RPMI7951 (cell line): ENCODE measurements around the gene CCL20. TPM values are rescaled to one million over a fixed set of nuclear protein-coding genes. Genes with fewer than 3 reads are reported as not detected.
"Not testable (repeated sequence)": the region's sequence is repeated elsewhere in the genome, so short reads cannot be mapped to it uniquely, and the experiment has no call there.

ENCODE experiments used
- DNase-seq: peaks from one replicate; pipeline ENCODE4 v3.0.0-alpha.2; 2012; ENCODE audit warnings: low read depth
- total RNA-seq: library from RNA; depleted of rRNA; stranded (reverse); fragments of >200 nt; shearing (Covaris generic); gene quantifications from 2 replicates; pipeline ENCODE4 v1.2.3, GENCODE V29; 2014

Gene CCL20
- total RNA-seq, 1 experiment from 2014 or later: 3.8 TPM

DNA sequence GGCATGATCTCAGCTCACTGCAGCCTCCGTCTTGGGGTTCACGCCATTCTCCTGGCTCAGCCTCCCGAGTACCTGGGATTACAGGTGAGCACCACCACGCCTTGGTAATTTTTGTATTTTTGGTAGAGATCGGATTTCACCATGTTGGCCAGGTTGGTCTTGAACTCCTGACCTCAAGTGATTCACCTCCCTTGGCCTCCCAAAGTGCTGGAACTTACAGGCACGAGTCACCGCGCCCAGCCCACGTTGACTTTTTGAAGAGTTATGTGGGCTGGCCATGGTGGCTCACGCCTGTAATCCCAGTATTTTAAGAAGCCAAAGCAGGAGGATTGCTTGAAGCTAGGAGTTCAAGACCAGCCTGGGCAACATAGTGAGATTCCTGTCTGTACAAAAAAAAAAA is 20.8 kb downstream of the CCL20 start:
- DNase-seq: peak; percentile 14

GRCh38 chr2:227834916-227835650 is 21.4 kb downstream of the CCL20 start:
- no peak for DNase-seq

GRCh38 chr2:227839339-227840129 is 25.9 kb downstream of the CCL20 start:
- DNase-seq: not testable (repeated sequence)

DNA sequence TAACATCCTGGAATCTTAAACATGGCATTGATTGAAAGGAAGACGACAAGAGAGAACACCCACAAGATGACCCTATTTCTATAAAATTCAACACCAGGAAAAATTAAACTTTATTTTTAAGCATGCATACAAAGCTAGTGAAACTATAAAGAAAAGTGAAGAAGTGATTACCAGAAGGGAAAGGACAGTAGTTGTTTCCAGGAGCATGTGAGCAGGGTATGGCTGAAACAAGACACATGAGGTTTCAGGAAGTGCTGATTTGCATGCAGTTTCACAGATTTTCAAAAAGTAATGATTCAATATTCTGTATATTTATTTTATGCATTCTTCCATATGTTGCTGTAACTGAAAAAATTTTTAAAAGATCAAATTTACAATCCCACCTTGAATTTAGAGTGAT is 33.2 kb downstream of the CCL20 start:
- no peak for DNase-seq

DNA sequence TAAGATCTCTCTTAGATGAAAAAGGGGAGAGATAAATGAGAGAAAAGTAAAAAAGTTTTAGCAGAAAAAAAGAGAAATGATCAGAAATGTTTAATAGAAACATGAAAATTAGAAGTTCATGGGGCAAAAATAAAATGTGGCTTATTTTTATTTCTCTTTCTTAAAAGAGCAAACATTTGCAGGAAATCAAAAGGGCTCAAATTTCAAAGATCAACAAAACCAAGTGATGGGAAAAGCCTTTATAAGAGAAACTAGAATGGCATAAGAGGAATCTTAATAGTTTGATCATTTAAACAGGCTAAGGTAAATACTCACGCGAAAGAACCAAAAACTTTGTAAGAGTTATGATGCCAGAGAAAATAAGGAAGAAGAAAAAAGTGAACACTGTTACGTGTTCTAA is 34.5 kb downstream of the CCL20 start:
- DNase-seq: no peak

DNA sequence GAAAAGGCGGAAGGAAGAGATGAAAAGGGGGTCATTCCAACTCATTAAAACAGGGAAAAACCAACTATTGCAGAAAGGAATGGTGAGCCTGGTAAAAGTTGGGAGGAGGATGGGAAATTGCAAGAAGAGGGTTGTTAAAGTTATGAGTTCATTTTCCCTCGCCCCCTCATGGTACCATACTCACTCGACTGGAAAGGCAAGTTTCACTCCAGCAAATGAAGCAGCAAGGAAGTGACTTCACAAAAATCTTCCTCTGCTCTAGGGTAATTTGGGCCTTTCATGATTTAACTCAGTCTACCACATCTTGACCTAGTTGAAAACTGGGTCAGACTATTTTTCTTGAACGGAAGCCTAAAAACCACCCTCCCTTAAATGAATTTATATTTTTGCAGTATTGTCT is 34.9 kb downstream of the CCL20 start:
- DNase-seq: no peak

DNA sequence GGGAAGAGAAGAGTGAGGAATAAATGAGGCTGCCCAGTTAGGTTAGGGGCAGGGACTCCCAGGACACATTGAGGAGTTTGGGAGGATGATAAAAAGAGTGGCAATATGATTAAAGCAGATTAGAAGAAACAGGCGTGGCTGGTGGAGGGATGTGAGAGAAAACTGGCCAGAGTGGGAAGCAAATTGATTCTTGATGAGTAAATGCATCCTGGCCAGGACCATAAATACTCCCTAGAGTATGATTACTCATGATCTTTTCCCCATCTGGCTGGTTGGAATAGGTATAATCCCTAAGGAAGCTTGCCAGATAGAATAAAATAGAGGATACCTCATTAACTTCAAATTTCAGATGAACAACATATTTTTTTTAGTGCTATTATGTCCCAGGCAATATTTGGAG is 36.3 kb downstream of the CCL20 start:
- DNase-seq: peak; percentile 43

DNA sequence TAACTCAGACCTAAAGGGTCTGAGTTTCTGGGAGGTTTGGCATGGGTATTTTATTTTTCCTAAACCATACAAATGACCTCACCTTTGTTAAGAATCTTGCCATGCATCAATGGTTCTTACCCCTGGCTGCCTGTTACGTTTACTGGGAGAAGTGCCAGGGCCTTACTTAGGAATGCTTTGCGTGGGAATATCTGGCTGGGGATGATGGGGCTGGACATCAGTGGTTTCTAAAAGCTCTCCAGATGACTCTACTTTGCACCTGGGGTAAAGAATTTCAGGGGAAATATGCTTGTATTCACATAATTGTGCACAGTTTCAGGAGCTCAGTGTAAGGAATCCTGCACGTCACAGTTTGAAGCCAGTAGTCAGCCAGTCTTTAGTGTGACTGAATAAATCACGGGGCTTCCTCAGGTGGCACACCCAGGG is 39.6 kb downstream of the CCL20 start:
- DNase-seq: peak; percentile 65

GRCh38 chr2:227853765-227854271 is 40.2 kb downstream of the CCL20 start:
- DNase-seq: no peak

DNA sequence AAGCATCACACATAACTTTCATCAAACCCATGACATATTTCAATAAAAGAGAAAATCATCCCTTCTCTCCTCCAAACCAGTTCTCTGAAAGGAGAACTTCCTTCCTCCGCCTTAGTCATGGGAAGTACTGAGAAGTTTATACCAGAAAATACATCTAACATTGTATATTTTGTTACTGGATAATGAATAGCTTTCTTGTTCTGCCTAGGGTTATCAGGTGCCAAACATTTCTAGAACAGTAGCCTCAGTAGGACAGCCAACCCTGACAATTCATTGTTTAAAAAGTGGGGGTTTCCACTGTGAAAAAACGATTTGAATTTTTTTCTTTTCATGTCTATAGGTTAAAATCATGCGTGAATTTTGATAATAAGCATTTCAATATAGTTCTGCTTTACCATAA is 41.8 kb downstream of the CCL20 start:
- DNase-seq: no peak

DNA sequence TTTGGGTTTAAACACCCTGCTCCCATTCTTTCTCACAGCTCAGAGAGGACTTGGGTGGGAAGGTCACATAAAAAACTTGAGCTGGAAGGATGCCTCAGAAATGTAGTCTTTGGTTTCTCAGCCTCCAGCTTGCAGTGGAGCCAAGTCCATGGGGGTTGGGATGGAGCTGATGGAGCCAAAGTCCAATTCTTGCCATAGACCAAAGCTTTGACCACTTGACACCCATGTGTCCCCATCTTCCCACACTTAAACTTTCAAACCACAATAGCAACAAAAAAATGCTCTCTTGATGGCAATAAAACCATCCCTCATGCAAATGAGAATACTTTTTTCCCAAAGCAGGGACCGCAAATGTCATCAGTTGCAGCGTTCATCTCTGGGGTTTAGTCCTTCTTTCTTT is 43.1 kb downstream of the CCL20 start:
- DNase-seq: no peak

DNA sequence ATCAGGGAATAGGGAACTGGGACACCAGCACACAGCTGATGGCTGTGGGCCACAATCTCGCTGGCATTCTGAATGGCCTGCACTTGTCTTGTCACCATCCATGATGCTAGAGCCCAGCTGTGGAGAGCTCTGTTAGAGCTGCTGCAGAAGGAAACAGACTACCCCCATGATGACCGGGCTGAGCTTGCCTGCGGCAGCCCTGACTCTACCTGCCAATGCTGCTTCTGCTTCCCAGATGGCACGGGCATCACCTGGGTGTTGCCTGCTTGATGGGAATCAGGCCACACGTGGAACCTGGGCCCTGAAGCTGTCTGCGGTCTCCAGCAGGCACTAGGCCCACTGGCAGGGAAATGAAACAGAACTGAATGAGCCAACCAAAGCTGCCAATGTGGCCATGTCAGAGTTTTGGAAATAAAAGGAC is 46.6 kb downstream of the CCL20 start:
- DNase-seq: no peak

DNA sequence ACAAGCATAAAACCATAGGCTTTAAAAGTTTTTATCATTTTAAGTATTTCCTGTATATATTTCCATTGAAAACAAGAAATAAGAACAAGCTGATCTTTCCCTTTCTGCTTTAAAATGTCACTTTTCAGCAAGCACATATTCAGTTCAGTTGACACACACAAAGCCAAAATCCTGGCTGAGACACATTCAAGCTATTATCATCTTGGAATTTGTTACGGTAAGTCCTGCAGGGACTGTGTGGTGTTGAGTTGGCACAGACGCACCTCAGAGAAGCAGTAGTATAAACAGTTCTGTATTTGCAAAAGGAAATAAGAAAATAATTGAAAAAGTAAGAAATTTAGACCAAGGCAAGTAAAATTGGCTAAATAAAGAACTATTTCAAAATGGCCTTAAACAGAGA is 47.4 kb downstream of the CCL20 start:
- no peak for DNase-seq

GRCh38 chr2:227862227-227862740 is 48.6 kb downstream of the CCL20 start:
- peak; percentile 45 for DNase-seq

DNA sequence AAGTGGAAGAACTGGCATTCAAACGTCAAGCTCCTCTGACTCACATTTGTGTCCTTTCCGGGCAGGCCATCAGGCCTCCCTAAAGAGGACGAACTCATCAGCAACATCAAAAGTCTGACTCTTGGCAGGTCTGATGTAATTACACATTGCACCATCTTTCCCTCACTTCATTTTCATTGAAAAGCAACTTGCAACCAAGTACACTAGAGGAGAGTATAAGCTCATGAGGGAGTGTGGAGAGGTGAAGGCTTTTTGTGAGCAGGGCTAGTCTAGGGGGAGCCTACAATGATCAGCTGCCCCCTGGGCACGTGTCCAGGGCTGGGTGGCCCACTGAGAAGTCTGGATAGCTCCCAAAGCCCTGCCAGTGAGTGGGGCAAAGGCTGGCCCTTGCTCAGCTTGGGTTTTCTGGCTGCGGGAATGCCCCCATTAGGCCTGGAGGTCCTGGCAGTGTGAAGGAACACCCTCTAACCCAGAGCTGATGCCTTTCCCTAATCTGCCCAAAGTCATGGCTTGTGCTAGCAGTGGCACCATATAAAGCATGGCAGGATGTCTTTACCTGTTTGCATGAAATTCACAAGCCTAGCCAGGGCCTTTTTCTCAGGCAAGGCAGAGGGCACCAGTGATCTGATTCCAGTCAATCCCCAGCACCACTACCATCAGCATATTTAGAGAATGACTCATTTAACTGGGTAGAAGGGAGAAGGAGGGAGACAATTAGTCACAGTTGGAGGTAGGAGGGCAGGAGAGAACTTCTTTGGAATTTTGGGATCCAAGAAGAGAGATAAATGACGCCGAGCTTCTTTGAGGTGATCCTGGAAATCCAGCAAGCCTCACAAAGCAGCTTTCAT is 49.3 kb downstream of the CCL20 start:
- peak; percentile 89 for DNase-seq

GRCh38 chr2:227864161-227864756 is 50.6 kb downstream of the CCL20 start:
- DNase-seq: peak; percentile 31

- no peak for DNase-seq
Measured at GRCh38 chr2:227865291-227865690, 51.6 kb downstream of the CCL20 start.
